Astrocyte of the spinal cord (primary cell): Measurements from ENCODE around the gene PIPOX.

ENCODE experiments used
- DNase-seq: peaks from one replicate; pipeline ENCODE4 v3.0.0; 2011; ENCODE audit warnings: low read depth, low spot score
- H3K4me3 ChIP-seq: 2 replicates; pipeline ENCODE4 v1.5.1; 2011; ENCODE audit warnings: low read depth, mild to moderate bottlenecking, low read length, moderate library complexity
- CTCF ChIP-seq: IDR thresholded peaks from 2 replicates; pipeline ENCODE4 v1.5.1; 2012; ENCODE audit warnings: low read depth, mild to moderate bottlenecking, low read length, inconsistent platforms
- in situ Hi-C: cut with HindIII; loops from 2 replicates; pipeline ENCODE4 v1.10.0; 2017; ENCODE audit warnings: low sequenced_read_pairs

PIPOX gene

GRCh38 chr17:29090750-29091605 is 48.0 kb downstream of the PIPOX start:
- no peak overlapping the region for H3K4me3 ChIP-seq
- DNase-seq = no peak
- in situ Hi-C loops = no loop called here
- TF ChIP-seq CTCF = peak; percentile 11

- no peak for DNase-seq
Measured at GRCh38 chr17:29091606-29092289, 48.8 kb downstream of the PIPOX start.

GRCh38 chr17:29093090-29093871 is 50.3 kb downstream of the PIPOX start:
- in situ Hi-C loops = no loop called here
- no peak overlapping the region for H3K4me3 ChIP-seq
- no peak for DNase-seq
- TF ChIP-seq CTCF = no peak

More at GRCh38 chr17:29091606-29092289, 48.8 kb downstream of the PIPOX start:
- H3K4me3 ChIP-seq = no peak overlapping the region
- no peak for TF ChIP-seq CTCF
- in situ Hi-C loops = no loop called here

GRCh38 chr17:29094101-29094708 is 51.3 kb downstream of the PIPOX start:
- in situ Hi-C loops = no loop called here
- DNase-seq = no peak
- no peak for TF ChIP-seq CTCF
- H3K4me3 ChIP-seq = no peak overlapping the region

- TF ChIP-seq CTCF = no peak
- in situ Hi-C loops = no loop called here
- H3K4me3 ChIP-seq = no peak overlapping the region
- no peak for DNase-seq
Measured at GRCh38 chr17:29095439-29095838, 52.5 kb downstream of the PIPOX start.

GRCh38 chr17:29096094-29096493 is 53.2 kb downstream of the PIPOX start:
- TF ChIP-seq CTCF = no peak
- DNase-seq = no peak
- H3K4me3 ChIP-seq = no peak overlapping the region
- in situ Hi-C loops = no loop called here
